Fibroblast of villous mesenchyme (primary cell): ENCODE measurements around the gene DAB2IP. TPM values are rescaled to one million over a fixed set of nuclear protein-coding genes. Genes with fewer than 3 reads are reported as not detected.

Source experiments
- DNase-seq: peaks from one replicate; pipeline ENCODE4 v3.0.0-alpha.2; 2010; ENCODE audit warnings: low read depth
- H3K4me3 ChIP-seq: 2 replicates; pipeline ENCODE4 v1.5.1; 2011; ENCODE audit warnings: low read depth, mild to moderate bottlenecking, low read length
- CTCF ChIP-seq: IDR thresholded peaks from 2 replicates; pipeline ENCODE4 v1.5.1; 2012; ENCODE audit warnings: low read depth, mild to moderate bottlenecking, low read length; ENCODE audit not compliant: insufficient read depth
- total RNA-seq: library from RNA; depleted of rRNA; stranded (reverse); fragments of >200 nt; gene quantifications from 2 replicates; pipeline ENCODE4 v1.2.3, GENCODE V29; 2012

The DAB2IP gene
- total RNA-seq, 1 donor: 47.9 TPM

- no peak for TF ChIP-seq CTCF
- no peak for DNase-seq
- H3K4me3 ChIP-seq: no peak overlapping the region
Measured at GRCh38 chr9:121627427-121627826, 24.0 kb upstream of the DAB2IP start.

- TF ChIP-seq CTCF: no peak
- no peak overlapping the region for H3K4me3 ChIP-seq
Measured at GRCh38 chr9:121628401-121628800, 23.0 kb upstream of the DAB2IP start.

GRCh38 chr9:121631115-121631514 is 20.3 kb upstream of the DAB2IP start:
- H3K4me3 ChIP-seq: no peak overlapping the region
- no peak for TF ChIP-seq CTCF
- no peak for DNase-seq

More at GRCh38 chr9:121628401-121628800, 23.0 kb upstream of the DAB2IP start:
- DNase-seq: no peak

- TF ChIP-seq CTCF: no peak
- DNase-seq: no peak
- H3K4me3 ChIP-seq: no peak overlapping the region
Measured at GRCh38 chr9:121631978-121632418, 19.4 kb upstream of the DAB2IP start.

GRCh38 chr9:121633119-121633714 is 18.2 kb upstream of the DAB2IP start:
- no peak overlapping the region for H3K4me3 ChIP-seq

GRCh38 chr9:121633736-121634135 is 17.7 kb upstream of the DAB2IP start:
- DNase-seq: no peak
- TF ChIP-seq CTCF: no peak
- H3K4me3 ChIP-seq: no peak overlapping the region

More at GRCh38 chr9:121633119-121633714, 18.2 kb upstream of the DAB2IP start:
- TF ChIP-seq CTCF: no peak
- DNase-seq: no peak
